Ascending aorta (tissue), 2 donors: Measurements from ENCODE around the gene RECQL. TPM values are rescaled to one million over a fixed set of nuclear protein-coding genes. Genes with fewer than 3 reads are reported as not detected.

ENCODE experiments used
- DNase-seq, 2 donors: peaks; one replicate each; pipeline ENCODE4 v3.0.0-alpha.2; 2019; ENCODE audit warnings: low spot score in 2 of 2
- H3K27ac ChIP-seq, 2 donors: fragments of 200-600 bp; sonication (generic); one replicate each; pipeline ENCODE4 v1.5.1; 2016 to 2017; ENCODE audit warnings: mild to moderate bottlenecking in 1 of 2
- H3K27me3 ChIP-seq: fragments of 200-600 bp; sonication (generic); one replicate; pipeline ENCODE4 v1.5.1; 2017
- H3K36me3 ChIP-seq, 2 donors: fragments of 200-600 bp; sonication (generic); one replicate each; pipeline ENCODE4 v1.5.1; 2016
- H3K4me1 ChIP-seq, 2 donors: fragments of 200-600 bp; sonication (generic); one replicate each; pipeline ENCODE4 v1.5.1; 2016 to 2017; ENCODE audit warnings: mild to moderate bottlenecking in 1 of 2
- H3K4me3 ChIP-seq, 2 donors: fragments of 200-600 bp; sonication (generic); one replicate each; pipeline ENCODE4 v1.5.1; 2016 to 2017; ENCODE audit warnings: mild to moderate bottlenecking in 1 of 2
- H3K9me3 ChIP-seq, 2 donors: fragments of 200-600 bp; sonication (generic); one replicate each; pipeline ENCODE4 v1.5.1; 2016
- CTCF ChIP-seq, 3 experiments: fragments of 200-600 bp in 2 of 3; fragments of 450-650 bp in 1 of 3; sonication (generic) in 2 of 3; IDR thresholded peaks; one replicate each; pipeline ENCODE4 v1.5.1; 2016 to 2019; ENCODE audit warnings: antibody characterized with exemption in 3 of 3, mild to moderate bottlenecking in 1 of 3, moderate library complexity in 1 of 3
- intact Hi-C: fragments of 100-400 bp; cut with DNase I; formaldehyde crosslinking; loops from one replicate; pipeline ENCODE4 v1.15.1; 2023
- total RNA-seq: library from RNA; depleted of rRNA; stranded (reverse); fragments of >200 nt; gene quantifications from one replicate; pipeline ENCODE4 v1.1.0, GENCODE V29; 2016

The RECQL gene
- total RNA-seq, 1 donor from 2014 or later = 8.7 TPM

- Histone ChIP-seq H3K4me3 (peak overlapping the region; percentile 95 to 99), H3K4me1 (peaks cover 0 to 25% of the 10 kb centered on the region in 2 donors), H3K36me3 (peaks cover 11 to 19% of the 10 kb centered on the region in 2 donors), H3K27me3 (no peaks in the 10 kb centered on the region), H3K9me3 (no peaks in the 10 kb centered on the region), H3K27ac (peak overlapping the region; percentile 95 to 97)
- no peak for DNase-seq
- no peak for TF ChIP-seq CTCF (IDR thresholded peaks at IDR 0.05)
- intact Hi-C loops = loop anchor here (5.0 to 10.0 kb wide), 3 partner anchors 65 to 1123 kb away; partner anchors contain the start of genes ETNK1 and PYROXD1
These were observed 695 bp upstream of the RECQL start for GRCh38 chr12:21502164-21502496.

GRCh38 chr12:21500786-21501257, 613 bp downstream of the RECQL start:
- Histone ChIP-seq H3K27me3 (no peaks in the 10 kb centered on the region), H3K4me1 (peaks cover 0 to 25% of the 10 kb centered on the region in 2 donors), H3K36me3 (peaks cover 15 to 31% of the 10 kb centered on the region in 2 donors), H3K4me3 (peak overlapping the region; percentile 95 to 99), H3K9me3 (no peaks in the 10 kb centered on the region), H3K27ac (peak overlapping the region; percentile 95 to 97)
- no peak for TF ChIP-seq CTCF (IDR thresholded peaks at IDR 0.05)
- intact Hi-C loops = loop anchor here (1.0 to 10.0 kb wide), 6 partner anchors 64 to 1124 kb away; partner anchors contain the start of genes CMAS, ETNK1, LDHB and PYROXD1
- no peak for DNase-seq

GRCh38 chr12:21499765-21500164, 1.7 kb downstream of the RECQL start:
- Histone ChIP-seq H3K9me3 (no peaks in the 10 kb centered on the region), H3K4me3 (peak overlapping the region in 1 of 2 donors; percentile 99), H3K4me1 (peaks cover 0 to 25% of the 10 kb centered on the region in 2 donors), H3K27me3 (no peaks in the 10 kb centered on the region), H3K27ac (no peak overlapping the region), H3K36me3 (peaks cover 22 to 40% of the 10 kb centered on the region in 2 donors)
- no peak for TF ChIP-seq CTCF (IDR thresholded peaks at IDR 0.05)
- DNase-seq = no peak
- intact Hi-C loops = loop anchor here (2.0 to 10.0 kb wide), 4 partner anchors 62 to 1125 kb away; partner anchors contain the start of genes ETNK1 and PYROXD1

GRCh38 chr12:21485998-21486397, 15.4 kb downstream of the RECQL start:
- no peaks in the 10 kb centered on the region for H3K27me3 ChIP-seq
- peaks cover 29 to 55% of the 10 kb centered on the region in 2 donors for H3K36me3 ChIP-seq
- intact Hi-C loops = no loop called here

GRCh38 chr12:21483531-21483930, 17.9 kb downstream of the RECQL start:
- Histone ChIP-seq H3K27me3 (no peaks in the 10 kb centered on the region), H3K9me3 (no peaks in the 10 kb centered on the region), H3K36me3 (peaks cover 44 to 53% of the 10 kb centered on the region in 2 donors), H3K4me1 (no peaks in the 10 kb centered on the region), H3K4me3 (no peak overlapping the region), H3K27ac (no peak overlapping the region)
- intact Hi-C loops = no loop called here
- no peak for DNase-seq
- no peak for TF ChIP-seq CTCF (IDR thresholded peaks at IDR 0.05)

More at GRCh38 chr12:21485998-21486397, 15.4 kb downstream of the RECQL start:
- Histone ChIP-seq H3K4me3 (no peak overlapping the region), H3K9me3 (no peaks in the 10 kb centered on the region), H3K27ac (no peak overlapping the region), H3K4me1 (no peaks in the 10 kb centered on the region)
- no peak for DNase-seq
- no peak for TF ChIP-seq CTCF (IDR thresholded peaks at IDR 0.05)
